NCI-H2107 treated with DMSO at 0.1 percent for 48 hours (cell line): ENCODE data around the gene TREX2.

Source experiments
- DNase-seq: peaks from one replicate; lab custom pipeline; 2025; ENCODE audit not compliant: unreplicated experiment; lab: John Stamatoyannopoulos, UW

The TREX2 gene

DNA sequence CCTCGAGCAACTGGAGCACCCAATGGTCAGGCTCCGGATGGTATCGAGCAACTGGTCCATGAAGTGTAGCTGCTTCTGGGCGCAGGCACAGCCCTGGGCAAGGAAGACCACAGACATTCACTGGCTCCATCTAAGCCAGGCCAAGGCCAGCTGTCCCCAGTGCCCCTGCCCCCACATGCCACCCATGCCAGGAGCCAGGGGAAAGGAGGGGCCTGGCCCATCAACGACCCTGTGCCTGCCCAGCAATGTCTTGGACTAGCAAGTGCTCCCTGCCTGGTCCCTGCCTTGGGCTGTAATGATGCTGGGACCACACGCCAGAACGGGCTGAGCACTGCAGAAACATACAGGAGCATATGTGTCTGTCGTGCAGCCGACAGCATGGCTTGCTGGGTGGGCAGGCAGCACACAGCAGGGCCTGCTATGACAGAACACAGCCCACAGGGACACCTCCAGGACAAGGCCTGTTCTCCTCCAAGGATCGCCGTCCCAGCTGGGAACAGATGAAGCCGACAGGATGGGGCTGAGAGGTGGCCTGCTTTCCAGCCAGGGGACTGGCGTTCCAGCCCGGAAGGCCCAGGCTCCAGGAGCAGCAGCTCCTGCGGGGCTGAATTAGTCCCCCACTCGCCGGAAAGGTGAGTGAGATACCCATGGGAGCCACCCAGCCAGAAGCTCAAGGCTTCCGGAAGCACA is 11.4 kb upstream of the TREX2 start:
- DNase-seq = no peak

DNA sequence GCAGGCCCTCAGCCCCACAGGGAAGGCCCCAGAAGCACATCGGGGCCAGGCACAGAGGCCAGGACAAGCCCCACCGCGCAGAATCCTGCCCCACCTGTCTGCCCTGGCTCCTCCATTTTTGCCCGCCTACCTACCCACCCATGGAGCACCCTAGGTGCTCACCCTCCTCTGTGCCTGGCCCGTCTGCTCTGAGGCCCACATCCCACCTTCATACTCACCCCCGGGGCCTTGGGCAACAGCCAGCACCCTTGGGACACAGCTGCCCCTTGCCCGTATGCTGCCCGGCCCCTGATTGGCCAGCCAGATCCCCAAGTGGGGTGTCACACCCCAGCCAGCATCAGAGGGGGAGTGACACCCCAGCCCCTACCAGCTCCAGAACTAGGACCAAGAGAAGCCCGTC is 10.8 kb upstream of the TREX2 start:
- DNase-seq = no peak

DNA sequence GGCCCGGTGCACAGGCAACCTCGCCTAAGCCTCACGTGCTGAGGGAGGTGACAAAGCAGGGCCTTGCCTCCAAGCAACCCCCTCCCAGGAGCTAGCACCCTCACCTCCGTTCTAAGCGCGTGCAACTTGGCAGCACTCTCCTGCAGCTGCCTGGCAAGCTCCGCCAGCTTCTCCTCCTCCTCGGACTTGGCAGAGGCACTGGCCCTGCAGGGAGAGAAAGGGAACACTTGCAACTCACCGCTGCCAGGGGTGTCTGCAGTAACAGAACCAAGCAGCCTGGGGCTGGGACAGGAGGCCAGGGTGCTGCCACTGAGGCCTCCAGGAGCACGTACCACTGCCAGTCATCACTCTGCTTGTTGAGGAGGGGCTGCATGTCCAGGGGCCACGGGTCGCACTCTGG is 10.3 kb upstream of the TREX2 start:
- no peak for DNase-seq

DNA sequence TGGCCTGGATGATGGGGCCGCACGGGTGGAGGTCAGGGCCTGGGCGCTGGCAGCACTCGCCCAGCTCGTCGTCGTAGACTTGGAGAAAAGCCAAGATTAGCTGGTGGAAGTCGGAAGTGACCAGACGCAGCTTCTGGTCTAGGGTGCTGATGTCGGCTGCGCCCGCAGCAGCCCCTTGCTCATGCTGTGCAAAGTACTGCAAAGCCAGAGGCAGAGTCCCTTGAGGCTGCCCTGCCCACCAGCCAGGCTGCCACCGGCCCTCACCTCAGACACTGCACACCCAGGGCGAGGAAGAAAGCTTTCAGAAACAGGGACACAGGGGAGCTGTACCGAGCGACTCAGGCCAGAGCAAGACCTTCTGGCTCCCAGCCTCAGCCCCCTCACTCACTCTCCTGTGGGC is 9.7 kb upstream of the TREX2 start:
- DNase-seq = no peak

DNA sequence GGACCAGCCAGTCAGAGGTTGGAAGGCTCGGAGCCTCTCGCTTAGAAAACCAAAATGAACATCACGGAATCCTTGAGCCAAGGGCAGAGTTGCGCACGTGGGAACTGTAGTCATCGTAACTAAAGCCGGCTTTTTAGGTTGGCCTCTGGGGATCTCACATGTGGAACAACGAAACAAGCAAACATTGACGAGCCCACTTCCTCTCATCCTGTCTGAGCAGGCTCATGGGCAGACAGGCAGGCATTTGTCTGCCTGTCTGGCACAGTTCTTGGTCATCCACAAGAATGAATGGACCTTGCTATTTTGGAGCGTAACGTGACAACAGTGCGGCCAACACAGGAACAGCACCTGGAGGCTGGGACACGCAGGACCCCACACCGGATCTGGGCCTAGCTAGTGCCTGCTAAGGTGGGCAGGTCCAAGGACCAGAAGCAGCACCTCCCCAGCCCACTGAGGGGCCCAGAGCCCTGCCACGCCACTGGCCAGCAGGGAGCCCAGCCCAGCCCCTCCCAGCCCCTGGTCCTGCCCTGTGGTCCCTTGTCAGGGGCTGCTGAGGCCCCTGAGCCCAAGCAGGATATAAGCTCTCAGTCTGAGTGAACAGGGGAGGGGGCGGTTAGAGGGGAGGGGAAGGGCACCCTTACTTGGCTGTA is 9.2 kb upstream of the TREX2 start:
- no peak for DNase-seq

DNA sequence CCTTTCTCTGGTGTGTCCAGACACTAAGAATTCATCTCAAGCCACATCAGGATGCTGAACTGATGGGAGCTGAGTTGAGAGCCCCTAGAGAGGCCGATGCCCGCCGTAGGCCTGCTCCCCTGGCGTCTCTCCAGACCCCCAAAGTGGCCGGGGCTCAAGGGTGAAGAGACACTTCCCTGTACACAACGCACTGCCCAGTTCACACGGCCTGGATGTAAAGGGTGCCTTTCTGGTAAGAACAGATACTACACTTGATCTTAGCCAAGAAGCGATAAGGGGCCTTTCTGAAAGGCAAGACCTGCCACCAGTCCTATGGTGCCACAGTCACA is 5.1 kb upstream of the TREX2 start:
- DNase-seq = no peak

DNA sequence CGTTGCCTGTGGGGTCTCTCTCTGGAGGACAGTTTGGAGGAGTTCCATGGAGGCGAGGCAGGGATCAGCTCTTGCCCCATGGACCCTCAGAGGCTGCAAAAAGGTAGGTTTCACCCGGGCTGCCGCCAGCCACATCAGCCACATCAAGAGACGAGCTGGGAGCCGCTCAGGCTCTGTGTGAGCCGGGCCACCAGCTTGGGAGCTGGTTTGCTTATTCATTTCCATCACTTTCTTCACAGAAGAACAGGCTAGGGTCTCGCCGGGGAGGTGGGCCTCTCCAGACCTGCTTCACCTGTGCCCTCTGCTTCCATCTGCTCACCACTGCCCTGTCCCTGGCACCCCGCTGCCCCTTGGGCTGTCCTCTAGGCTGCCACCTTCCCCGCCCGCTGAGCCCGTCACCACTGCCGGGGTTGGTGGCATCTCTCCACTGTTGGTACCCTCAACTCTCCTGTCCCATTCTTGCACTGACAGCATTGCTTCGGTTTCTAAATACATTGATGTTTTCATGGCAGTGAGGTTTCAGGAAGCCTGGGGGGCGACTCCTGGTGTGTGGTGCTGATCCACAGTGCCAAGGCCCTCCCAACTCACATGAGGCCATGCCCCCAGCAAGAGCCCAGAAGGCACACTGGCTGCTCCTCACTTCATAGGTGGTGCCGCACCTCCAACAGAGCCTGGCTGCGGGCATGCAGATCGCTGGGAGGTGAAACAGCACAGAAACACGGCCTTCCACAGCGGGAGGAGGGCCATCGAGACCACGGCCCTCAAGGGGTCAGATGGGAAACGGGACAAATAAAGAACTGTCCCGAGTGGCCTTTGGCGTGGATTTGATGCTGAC is 4.5 kb upstream of the TREX2 start:
- DNase-seq = no peak

DNA sequence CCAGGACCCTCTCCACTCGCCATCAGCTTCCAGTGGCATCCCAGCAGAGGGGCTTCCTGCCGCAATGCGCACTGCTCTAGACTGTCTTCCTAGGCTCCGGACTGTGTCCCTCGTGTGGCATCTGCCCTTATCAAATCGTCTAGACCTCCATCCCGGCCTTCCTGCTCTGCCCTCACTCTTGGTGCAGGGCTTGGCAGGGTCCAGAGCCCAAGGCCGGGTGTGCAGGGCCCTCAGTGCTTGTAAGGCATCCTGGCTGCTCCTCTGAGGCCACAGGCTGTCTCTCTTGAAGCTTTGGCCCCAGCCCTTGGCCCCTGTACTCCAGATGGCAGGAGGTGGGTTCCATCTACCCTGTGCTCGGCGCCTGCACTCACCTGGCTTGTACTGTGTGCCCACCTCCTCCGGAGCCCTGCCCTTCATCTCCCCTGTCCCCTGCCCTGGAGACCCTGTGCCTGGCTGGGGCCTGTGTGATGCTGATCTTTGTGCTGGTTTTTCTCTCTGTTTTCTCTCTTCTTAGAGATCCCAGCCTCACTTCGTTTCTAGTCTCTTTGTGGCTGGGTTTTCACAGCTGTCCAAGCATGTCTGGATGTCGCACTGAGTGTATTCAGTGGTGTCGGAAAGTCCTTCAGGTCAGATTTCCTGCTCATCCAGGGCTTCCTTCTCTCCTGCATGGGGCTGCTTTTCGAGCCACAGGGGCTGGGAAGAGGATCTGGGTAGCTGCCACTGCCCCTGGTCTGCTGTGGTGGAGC is 3.7 kb upstream of the TREX2 start:
- no peak for DNase-seq

DNA sequence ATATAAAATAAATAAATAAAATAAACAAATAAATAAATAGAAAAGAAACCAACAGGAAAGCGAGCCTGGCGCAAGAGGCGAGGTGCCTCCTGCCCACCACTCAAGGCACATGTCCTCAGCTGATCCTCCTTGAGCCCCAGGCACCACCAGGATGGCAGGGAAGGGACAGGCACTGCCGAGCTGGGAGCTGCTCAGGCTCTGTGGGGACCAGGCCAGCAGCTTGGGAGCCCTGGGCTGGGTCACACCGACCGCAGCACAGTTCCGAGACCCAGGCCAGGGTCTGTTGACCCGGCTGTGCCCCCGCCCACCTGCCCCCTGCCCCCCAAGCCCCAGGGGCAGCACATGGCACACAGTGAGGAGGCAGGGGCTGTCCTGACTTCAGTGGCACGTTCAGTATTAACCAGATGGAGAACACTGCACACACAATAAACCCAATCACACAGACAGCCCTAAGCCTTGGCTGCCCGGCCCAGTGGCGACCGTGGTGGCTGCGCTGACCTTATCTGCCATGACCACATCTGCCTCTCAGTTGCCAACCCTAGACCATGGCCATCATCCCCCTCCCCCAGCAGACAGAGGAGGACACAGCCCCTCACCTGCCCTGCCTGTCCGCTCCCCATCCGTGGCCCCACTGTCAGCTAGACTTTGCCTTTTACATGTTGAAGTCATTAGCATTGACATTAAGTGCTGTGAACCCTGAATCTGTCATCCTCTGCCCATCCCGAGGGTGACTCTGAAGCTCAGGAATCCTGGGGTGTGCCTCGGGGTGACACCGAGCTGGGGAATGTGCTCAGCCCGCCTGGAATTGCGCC is 2.9 kb upstream of the TREX2 start:
- no peak for DNase-seq

DNA sequence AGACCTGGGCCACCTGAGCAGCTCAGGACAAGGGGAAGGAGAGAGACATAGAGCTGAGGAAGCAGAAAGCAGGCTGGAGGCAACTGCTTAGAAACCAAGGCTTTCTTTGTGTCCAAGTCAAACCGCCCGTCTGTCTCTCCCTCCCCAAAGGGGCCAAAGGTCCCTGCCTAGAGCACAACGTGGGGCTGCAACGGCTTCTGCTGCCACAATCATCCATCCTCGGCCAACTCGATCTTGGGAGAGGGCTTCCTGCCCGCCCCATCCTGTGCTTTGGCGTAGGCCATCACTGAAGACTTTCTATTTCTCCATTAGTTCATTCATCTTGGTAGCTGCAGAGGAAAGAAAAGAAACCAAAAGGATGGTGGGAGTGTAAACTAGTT is 1.7 kb upstream of the TREX2 start:
- DNase-seq = no peak

DNA sequence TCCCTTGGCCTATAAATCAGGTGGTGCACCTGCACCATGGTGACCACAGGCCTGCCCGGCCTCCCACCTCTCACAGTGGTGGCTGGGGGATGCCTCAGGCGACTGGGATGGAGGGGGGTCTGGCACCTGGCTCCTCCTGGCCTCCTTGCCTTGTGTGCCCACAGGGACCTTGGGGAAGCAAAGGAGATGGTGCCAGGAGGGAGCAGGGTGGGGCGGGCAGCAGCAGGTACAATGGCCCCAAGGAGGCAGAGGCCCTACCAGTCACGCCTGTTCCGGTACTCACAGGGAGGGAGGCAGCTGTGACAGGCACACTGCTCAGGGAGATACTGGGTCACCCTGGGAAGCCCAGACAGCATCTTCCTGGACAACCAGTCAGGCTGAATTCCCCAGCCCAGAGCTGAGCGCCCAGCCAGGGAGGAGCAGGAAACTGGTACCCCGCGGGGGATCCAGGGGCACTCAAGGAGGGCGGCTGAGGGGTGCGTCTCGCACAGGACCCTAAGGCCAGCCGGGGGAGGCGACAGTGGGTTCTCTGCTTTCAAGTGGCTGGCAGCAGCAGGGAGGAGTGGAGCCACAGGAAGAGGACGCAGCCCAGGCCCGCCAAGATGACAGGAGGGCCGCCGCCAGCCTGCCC is 1.2 kb upstream of the TREX2 start:
- no peak for DNase-seq

DNA sequence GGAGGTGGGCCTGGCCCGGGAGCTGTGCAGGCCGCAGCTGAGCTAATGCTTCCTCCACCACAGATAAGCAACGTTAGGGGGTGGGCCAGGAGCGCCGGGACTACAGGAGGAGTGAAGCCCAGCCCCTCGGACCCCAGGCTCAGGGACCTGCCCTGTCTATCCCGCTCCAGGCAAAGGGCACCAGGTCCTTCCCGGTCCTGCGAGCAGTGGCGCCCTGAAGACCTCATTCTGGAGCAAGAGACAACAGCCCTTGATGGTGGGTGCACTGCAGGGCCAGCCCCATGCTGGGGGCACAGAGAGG is 730 bp upstream of the TREX2 start:
- DNase-seq = no peak

DNA sequence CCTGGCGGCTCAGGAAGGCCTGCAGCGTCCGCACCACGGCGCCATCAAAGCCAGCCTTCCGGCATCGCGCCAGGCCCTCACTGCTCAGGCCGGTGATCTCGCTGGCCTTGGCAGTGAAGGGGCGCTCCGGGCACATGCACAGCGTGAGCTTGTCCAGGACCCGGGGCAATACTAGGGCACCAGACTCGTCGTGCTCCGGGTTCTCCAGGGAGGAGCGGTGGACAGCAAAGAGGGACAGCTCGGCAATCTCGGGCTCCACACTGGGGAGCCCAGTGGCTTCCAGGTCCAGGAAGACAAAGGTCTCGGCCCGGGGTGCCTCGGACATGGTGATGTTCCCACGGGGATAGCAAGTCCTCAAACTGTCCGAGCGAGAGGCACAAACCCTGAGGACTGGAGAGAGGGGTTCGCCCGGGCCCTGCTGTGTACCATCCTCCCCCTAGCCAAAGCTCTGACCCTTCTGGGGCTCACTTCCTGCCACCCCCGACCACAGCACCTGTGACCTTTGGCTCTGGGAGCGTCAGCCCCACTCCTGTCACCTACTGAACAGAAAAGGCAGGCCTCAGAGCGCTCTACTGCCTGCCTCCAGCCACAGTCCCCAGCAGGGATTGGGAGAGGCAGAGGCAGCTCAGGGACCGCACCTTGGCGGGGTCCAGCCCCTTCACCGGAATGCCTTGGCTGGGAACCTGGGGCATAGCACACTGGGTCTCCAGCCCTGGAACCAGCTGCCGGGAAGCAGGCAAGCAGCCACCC is 575 bp downstream of the TREX2 start:
- no peak for DNase-seq

DNA sequence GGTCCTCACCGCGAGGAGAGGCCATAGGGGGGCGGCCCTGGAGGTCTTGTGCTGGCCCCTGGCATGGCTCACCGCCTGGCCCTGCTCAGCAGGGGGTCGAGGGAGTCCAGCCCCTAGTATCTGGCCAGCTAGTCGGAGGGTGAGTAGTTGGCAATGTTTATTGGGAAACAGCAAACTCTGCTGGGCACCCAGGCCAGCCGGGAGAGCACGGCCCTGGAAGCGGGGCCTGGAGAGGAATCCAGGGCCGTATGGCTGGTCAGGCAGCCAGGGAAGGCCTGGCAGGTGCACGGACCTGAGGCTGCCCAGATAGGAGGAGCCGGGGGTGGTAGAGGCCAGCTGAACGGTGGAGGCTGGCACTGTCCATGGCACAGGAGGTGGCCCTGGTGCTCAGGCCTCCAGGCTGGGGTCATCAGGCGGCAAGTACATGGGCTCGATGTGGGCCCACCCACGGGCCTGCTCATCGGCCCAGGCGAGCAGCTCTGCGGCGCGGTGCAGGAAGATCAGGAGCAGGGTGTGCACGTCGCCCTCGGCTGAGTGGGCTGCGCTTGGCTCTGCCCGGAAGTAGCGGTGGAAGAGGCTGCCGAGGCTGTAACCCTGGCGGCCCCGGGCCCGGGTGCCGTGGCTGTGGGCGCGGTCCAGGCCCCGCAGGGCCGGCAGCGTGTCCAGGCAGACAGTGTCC is 1.4 kb downstream of the TREX2 start:
- DNase-seq = no peak

DNA sequence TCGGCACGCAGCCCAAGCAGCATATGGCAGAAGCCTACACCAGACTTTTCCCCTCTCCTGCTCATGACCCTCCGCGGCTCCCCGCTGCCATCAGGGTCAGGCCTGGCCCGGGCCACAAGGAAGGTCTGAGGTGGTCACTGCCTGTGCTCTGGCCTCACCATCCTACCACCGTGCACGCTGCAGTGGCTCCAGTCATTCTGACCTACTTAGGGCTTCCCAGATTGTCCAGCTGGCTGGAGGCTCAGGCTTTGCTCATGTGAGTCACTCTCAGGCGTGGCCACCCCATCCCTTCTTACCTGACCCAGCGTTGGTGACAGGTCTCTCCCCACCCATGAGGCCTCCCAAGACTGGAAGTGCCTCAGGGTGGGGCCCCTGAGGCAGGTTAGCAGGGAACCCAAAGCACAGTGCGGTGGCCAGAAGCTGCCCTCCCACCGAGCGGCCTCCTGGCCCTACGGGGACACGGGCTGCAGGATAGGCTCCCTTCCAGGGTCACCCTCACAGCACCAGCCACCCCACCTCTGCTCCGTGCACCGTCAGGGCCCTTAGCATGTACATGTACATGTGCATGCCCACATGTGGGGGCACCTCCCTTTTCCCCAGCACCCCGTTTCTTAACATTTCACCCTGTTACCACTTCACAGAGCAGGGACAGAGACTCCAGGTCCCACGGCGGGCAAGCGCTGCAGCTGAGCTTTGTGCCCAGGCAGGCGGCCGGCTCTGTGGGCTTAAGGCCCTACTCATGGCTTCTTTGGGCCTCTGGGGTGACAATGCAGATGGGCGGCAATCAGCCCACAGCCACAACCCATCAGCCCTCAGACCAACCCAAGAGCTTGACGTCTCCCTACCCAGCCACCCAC is 2.2 kb downstream of the TREX2 start:
- no peak for DNase-seq

DNA sequence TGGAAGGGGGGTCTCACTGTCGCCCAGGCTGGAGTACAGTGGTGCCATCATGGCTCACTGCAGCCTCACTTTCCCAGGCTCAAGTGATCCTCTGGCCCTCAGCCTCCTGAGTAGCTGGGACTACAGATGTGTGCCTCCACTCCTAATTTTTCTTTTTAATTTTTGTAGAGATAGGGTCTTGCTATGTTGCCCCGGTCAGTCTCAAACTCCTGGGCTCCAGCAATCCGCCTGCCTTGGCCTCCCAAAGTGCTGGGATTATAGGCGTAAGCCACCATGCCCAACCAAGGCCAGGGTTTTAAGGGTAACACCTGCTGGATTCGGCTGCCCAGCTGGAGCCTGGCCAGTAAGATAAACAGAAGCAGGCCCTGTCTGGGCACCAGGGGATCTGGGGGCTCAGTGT is 3.4 kb downstream of the TREX2 start:
- no peak for DNase-seq

DNA sequence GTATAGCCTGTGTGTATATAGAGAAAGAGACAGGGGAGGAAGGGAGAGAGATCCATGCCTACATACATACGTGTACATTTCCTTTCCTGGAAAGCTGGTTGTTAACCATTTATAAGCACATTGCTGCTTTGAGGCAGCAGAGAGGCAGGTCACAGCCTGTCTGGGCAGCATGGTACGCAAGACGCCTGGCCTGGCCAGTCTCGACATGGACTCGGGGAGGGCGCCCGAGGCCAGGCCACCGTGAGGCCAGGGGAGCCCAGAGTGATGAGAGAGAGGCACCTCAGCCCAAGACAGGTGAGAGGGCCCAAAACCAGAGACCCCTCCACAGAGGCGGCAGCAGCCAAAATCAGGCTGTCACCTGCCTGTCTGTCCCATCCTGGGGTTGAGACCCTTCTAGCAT is 3.9 kb downstream of the TREX2 start:
- DNase-seq = no peak

DNA sequence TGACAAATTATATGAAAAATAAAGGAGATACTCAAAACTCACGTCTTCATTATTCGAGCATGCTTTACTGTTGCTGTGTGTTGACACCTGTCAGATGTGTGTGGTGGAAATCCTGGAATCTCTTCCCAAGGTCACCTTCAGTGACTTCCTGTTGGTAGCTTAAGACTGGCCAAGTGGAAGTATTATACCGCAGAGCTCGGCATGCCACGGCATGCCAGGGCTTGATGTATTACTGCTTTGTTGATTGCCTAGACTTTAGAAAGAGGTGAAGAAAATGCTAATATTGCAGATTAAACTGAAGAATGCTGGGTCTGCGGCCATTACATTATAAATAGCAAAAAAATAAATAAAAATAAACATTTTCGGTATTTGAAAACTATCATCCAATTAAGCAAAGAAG is 4.6 kb downstream of the TREX2 start:
- no peak for DNase-seq
